GM19023 (cell line): ENCODE results near the gene RASL11A.
"Not testable (repeated sequence)": the region's sequence is repeated elsewhere in the genome, so short reads cannot be mapped to it uniquely, and the experiment has no call there.

Experiments used
- ATAC-seq: cut with Tn5 transposase; IDR thresholded peaks from one replicate; pipeline ENCODE4 v1.9.1; 2021; ENCODE audit warnings: mild to moderate bottlenecking, moderate library complexity; ENCODE audit not compliant: unreplicated experiment

RASL11A gene

GRCh38 chr13:27296496-27296895 is 25.9 kb downstream of the RASL11A start:
- no peak for ATAC-seq

GRCh38 chr13:27298849-27299248 is 28.2 kb downstream of the RASL11A start:
- no peak for ATAC-seq

- ATAC-seq: not testable (repeated sequence)
Observed at GRCh38 chr13:27300406-27300805, 29.8 kb downstream of the RASL11A start.

- no peak for ATAC-seq
Observed at GRCh38 chr13:27300941-27301586, 30.4 kb downstream of the RASL11A start.

GRCh38 chr13:27302643-27303262 is 32.1 kb downstream of the RASL11A start:
- ATAC-seq: no peak

GRCh38 chr13:27304099-27304498 is 33.5 kb downstream of the RASL11A start:
- ATAC-seq: no peak

- ATAC-seq: no peak
Observed at GRCh38 chr13:27304611-27305010, 34.0 kb downstream of the RASL11A start.

GRCh38 chr13:27306364-27306763 is 35.7 kb downstream of the RASL11A start:
- no peak for ATAC-seq

- no peak for ATAC-seq
Observed at GRCh38 chr13:27308941-27309340, 38.3 kb downstream of the RASL11A start.

GRCh38 chr13:27309401-27309958 is 38.9 kb downstream of the RASL11A start:
- ATAC-seq: no peak

GRCh38 chr13:27309967-27310598 is 39.5 kb downstream of the RASL11A start:
- no peak for ATAC-seq

- ATAC-seq: no peak
Observed at GRCh38 chr13:27310946-27311345, 40.3 kb downstream of the RASL11A start.

GRCh38 chr13:27311518-27312210 is 41.0 kb downstream of the RASL11A start:
- ATAC-seq: no peak

- ATAC-seq: no peak
Observed at GRCh38 chr13:27313770-27314169, 43.1 kb downstream of the RASL11A start.

- ATAC-seq: no peak
Observed at GRCh38 chr13:27319404-27319803, 48.8 kb downstream of the RASL11A start.

- ATAC-seq: no peak
Observed at GRCh38 chr13:27321468-27322431, 51.1 kb downstream of the RASL11A start.

GRCh38 chr13:27322443-27322842 is 51.8 kb downstream of the RASL11A start:
- not testable (repeated sequence) for ATAC-seq
